ENCODE data around the gene OXCT2.
"Not testable (repeated sequence)": the region's sequence is repeated elsewhere in the genome, so short reads cannot be mapped to it uniquely, and the experiment has no call there.

Gene OXCT2

DNA sequence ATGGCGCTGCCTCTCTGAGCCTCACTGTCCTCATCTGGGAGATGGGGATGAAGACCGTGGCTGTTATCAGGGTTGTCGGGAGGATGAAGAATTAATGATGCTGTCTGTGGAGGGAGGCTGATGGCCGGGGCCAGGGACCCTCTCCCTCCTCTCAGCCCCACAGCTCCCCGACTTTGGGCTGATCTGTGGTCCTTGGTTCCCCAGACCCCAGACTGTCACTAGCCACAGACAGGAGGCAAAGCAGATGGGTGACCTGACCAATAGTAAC, 15.9 kb upstream of the OXCT2 start:
- DNase-seq: not testable (repeated sequence)

GRCh38 chr1:39786303-39787107, 15.4 kb upstream of the OXCT2 start:
- DNase-seq: not testable (repeated sequence)

DNA sequence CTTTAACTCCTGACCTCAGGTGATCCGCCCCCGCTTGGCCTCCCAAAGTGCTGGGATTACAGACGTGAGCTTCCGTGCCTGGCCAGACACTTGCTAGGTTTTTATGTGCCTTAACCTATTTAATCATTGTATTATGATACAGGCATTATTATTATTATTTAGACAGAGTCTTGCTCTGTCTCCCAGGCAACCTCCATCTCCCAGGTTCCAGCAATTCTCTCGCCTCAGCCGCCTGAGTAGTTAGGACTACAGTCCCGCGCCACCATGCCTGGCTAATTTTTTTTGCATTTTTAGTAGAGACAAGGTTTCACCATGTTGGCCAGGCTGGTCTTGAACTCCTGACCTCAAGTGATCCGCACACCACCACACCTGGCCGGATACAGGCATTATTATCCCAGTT, 11.5 kb upstream of the OXCT2 start:
- not testable (repeated sequence) for DNase-seq

GRCh38 chr1:39782103-39782502, 11.0 kb upstream of the OXCT2 start:
- no peak for DNase-seq

GRCh38 chr1:39781349-39781715, 10.2 kb upstream of the OXCT2 start:
- no peak for DNase-seq

- no peak for DNase-seq
These were observed 8.7 kb upstream of the OXCT2 start for GRCh38 chr1:39779821-39780220.

- DNase-seq: no peak
These were observed 8.0 kb upstream of the OXCT2 start for GRCh38 chr1:39779137-39779536.

GRCh38 chr1:39778463-39779099, 7.4 kb upstream of the OXCT2 start:
- DNase-seq: not testable (repeated sequence)

GRCh38 chr1:39777896-39778295, 6.7 kb upstream of the OXCT2 start:
- not testable (repeated sequence) for DNase-seq

DNA sequence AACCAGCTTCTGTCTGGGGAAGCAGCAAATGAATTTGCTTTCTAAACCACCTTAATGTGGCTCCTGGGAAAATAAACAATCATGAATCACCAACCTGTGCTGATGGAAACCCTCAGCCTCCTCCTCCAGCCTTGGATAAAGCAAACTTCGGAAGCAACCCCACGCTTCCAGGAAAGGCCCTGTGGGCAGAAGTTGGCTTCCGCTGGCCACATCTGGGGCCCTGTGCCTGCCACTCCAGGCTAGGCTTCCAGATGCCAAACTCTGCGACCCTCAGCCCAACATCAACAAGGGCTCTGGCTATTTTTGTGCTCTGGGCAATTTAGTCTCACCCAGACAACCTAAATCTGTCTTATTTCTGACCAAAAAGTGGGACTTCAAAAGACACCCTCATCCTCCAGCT, 6.2 kb upstream of the OXCT2 start:
- no peak for DNase-seq

- DNase-seq: no peak
These were observed 5.7 kb upstream of the OXCT2 start for GRCh38 chr1:39776886-39777285.

DNA sequence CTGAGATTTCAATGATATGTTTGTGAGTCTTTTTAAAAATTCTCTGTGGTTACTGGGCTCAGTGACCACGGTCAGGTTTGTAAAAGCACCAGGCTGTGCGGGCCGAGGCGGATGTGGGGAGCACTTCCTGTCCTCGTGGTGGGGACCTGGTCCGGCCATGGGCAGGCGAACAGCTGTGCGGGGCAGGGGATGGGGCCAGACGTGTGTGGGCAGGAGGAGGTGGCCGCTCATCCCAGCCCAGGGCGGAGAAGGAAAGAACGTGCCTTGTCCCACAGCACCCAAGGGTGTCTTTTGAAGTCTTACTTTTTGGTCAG, 5.2 kb upstream of the OXCT2 start:
- no peak for DNase-seq

DNA sequence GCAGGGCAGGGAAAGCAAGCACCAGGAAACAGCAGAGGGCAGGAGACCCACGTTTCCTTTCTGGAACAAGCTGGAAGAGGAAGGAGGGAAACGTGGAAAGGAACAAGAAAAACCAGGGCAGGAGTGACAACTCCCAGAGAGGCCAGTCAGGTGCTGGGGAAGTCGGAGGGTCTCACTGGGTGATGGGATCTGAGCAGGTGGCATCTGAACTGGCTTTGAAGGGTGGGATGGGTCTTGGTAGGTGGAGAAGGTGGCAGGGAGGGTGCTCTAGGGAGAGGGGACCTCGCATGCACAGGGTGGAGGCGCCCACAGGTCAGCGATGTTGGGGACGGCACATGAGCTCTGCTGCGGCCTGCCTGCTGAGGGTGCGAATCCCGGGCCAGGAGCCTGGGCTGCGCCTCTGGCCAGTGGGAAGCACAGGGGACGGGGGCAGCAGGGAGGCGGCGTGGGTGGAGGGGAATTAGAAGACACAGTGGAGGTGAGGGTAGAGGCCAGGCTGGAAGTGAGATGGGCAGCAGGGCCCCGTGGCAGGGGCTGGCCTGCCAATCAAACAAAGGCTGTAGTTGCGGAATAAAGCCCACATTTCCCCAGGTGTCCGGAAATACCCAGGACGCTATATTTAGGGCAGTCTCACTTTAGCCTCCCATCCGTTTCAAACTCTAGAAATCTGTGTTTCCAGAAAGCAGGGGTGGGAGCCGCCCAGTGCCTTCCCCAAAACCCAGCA, 4.7 kb upstream of the OXCT2 start:
- not testable (repeated sequence) for DNase-seq

DNA sequence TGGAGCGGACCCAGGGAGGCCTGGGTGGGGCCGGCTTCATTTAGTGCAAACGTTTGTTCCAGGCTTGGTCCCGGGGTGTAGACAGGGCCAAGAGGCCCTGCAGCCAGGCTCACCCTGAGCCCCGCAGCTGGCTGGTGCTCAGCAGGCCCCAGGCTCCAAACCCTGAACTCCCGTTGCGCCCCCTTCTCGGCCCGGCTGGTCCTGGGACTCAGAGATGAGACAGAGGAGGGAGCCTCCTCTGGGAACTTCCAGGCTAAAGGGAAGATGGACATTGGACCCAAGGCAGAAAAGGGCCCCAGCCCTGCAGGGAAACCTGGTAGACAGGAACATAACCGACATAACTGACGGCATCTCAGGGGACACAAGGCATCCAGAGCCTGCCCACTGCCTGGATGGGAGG, 4.0 kb upstream of the OXCT2 start:
- not testable (repeated sequence) for DNase-seq

GRCh38 chr1:39773369-39773979, 2.3 kb upstream of the OXCT2 start:
- DNase-seq: not testable (repeated sequence)

DNA sequence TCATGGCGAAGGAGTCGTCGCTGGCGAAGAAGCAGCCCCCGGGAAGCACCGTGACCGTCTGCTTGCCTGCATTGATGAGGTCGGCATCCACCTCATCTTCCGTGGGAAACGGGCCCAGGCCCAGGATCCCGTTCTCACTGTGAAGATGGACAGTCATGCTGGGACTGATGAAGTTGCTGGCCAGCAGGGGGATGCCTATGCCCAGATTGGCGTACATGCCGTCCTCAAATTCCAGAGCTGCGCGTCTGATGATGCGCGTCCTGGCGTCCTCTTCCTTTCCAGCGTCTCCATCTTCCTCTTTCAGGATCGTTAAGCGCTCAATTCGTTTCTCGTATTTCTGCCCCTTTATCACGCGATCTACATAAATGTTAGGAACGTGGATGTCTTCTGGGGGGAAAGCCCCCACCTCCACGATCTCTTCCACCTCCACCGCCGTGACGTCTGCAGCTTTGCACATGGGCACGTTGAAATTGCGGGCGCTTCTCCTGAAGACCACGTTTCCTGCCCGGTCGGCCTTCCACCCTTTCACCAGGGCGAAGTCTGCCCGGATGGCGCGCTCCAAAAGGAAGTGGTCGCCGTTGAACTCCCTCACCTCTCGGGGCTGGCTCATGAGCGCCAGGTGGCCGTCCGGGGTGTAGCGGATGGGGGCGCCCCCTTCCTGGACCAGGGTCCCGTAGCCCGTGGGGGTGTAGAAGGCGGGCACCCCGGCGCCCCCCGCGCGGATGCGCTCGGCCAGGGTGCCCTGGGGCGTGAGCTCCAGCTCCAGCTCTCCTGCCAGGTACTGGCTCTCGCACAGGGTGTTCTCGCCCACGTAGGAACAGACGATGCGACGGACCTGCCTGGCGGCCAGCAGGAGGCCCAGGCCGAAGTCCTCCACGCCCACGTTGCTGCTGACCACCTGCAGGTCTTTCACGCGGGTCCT, 787 bp downstream of the OXCT2 start:
- DNase-seq: peak; percentile 44

- DNase-seq: not testable (repeated sequence)
These were observed 1.6 kb downstream of the OXCT2 start for GRCh38 chr1:39769502-39769901.

DNA sequence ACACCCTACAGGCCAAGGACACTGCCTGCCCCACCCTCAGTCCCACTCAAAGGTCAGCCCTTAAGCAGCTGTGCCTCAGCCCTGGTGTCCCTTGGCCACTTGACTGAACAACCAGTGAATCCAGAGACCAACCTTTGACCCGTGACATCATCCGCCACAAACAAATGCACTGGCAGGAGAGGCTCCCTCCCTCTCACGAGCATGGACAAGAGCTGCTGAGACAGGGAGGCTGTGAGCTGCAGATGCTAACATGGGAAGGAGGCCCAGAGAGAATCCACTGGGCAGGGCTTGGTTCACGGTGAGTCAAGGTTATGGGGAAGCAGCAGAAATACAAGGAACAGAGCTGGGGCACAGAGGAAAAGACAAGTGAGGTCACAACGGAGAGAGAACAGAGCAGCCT, 4.7 kb downstream of the OXCT2 start:
- not testable (repeated sequence) for DNase-seq

- not testable (repeated sequence) for DNase-seq
These were observed 6.6 kb downstream of the OXCT2 start for GRCh38 chr1:39764512-39764911.

DNA sequence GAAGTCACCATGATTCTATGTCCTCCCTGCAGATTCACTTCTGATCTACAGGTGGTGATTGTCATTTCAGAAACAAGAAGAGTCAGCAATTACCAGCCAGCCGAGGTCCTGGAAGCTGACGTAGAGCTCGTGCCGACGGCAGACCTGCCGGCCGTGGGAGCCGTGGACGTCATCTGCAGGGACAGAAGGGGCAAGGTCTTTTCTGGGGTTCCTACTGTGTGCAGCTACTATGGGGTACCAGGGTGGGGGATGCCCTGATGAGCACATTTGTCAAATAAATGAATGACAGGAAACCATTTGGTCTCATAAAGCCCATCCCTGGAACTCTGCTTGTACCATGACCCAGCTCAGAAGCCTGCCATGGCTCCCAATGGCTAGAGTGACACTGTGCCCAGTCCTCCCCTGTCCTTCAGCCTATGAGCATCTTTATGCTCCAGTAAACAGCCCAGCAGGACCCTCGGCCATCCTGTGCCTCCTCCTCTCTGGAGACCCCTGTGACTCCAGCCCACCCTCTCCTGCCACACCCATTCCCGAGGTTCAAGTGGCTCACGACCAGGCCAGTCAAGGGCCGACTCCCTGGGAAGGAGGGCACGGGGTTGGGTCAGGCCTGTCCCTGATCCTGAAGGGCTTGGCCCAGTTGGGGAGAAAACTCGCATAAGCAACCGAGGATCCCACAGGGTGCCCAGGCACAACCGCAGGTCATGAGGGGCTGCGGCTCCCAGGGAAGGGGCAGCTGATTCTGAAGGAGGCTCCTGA, 7.4 kb downstream of the OXCT2 start:
- not testable (repeated sequence) for DNase-seq

- DNase-seq: no peak
These were observed 8.3 kb downstream of the OXCT2 start for GRCh38 chr1:39762550-39763540.

All from suppressor macrophage treated with lipopolysaccharide for 4 hours (primary cell).